Retinal pigment epithelial cell (primary cell): ENCODE results near the gene RAPGEF4.

Experiments
- DNase-seq: peaks from one replicate; pipeline ENCODE4 v3.0.0-alpha.2; 2010; ENCODE audit warnings: low read depth
- H3K4me3 ChIP-seq: 2 replicates; pipeline ENCODE4 v1.5.1; 2011; ENCODE audit warnings: mild to moderate bottlenecking, low read length, control low read depth, moderate library complexity
- TF ChIP-seq, protein P1 (sequence below): conservative IDR thresholded peaks from 2 replicates; pipeline ENCODE4 v1.5.1; 2011; ENCODE audit warnings: low read depth, low read length, control low read depth, inconsistent platforms

The RAPGEF4 gene

DNA sequence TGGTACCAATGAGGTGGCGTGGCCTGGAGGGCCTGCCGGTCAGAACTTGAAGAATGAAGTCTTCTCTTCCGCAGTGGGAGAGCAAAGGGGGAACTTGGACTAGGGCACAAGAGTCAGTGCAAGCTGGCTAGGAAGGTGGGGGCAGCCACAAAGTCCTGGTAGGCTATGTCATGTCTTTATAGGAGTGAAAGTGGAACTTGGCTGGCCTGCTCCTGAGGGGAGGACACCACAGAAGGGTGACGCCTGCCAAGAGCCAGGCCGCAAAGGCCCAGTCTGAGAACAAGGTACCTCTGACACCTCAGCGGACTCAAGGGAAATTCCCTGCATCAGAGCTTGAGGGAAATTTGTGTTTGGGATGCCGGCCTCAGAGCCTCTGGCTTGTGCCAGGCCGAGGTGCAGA, 307.8 kb downstream of the RAPGEF4 start:
- no peak for DNase-seq
- no peak overlapping the region for H3K4me3 ChIP-seq
- TF ChIP-seq, protein P1, sequence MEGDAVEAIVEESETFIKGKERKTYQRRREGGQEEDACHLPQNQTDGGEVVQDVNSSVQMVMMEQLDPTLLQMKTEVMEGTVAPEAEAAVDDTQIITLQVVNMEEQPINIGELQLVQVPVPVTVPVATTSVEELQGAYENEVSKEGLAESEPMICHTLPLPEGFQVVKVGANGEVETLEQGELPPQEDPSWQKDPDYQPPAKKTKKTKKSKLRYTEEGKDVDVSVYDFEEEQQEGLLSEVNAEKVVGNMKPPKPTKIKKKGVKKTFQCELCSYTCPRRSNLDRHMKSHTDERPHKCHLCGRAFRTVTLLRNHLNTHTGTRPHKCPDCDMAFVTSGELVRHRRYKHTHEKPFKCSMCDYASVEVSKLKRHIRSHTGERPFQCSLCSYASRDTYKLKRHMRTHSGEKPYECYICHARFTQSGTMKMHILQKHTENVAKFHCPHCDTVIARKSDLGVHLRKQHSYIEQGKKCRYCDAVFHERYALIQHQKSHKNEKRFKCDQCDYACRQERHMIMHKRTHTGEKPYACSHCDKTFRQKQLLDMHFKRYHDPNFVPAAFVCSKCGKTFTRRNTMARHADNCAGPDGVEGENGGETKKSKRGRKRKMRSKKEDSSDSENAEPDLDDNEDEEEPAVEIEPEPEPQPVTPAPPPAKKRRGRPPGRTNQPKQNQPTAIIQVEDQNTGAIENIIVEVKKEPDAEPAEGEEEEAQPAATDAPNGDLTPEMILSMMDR: no peak

DNA sequence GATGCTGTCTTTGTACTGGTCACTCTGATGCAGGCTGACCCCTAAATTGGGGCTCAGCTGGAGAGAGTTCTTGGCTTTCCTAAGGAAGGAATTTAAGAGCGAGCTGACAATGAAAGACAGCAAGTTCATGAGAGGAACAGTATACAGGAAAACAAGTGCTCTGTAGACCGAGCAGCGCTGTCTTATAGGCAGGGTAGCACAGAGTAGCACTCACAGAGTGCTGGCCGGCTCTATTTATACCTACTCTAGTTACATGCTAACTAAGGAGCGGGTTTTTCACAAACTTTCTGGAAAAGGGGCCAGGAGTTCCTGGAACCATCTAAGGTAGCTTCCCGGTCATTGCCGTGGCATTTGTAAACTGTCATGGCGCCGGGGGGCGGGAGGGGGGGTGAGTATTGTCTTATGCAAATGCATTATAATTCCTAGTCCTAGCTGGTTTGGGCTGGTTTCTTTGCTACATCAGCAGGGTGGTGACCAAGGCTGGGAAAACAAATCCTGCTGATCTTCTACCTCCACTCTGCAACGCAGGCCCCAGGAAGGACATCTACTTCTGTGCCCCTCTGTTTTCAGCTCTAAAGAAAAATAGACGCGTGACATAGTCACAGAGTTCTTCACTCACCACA, 308.4 kb downstream of the RAPGEF4 start:
- H3K4me3 ChIP-seq: no peak overlapping the region
- no peak for DNase-seq
- TF ChIP-seq, protein P1: no peak

DNA sequence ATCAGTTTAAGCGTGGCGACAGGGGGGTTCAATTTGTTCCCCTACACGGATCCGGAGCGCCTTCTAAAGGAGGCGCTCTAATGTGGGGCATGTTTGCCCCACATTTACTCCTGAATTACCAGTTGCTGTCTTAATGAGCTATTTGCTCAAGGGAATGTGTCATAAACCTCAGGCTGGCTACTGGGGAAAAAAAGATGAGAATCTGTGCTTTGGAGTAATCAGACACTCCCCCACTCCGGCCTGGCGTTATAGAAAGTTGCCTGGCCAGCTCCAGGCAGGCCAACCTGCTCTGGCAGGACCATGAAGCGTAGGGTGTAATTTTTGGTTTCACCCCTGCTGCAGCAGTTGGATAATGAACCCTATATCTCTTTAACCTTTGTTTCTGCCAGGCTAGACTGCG, 309.0 kb downstream of the RAPGEF4 start:
- no peak for DNase-seq
- TF ChIP-seq, protein P1: no peak
- no peak overlapping the region for H3K4me3 ChIP-seq

DNA sequence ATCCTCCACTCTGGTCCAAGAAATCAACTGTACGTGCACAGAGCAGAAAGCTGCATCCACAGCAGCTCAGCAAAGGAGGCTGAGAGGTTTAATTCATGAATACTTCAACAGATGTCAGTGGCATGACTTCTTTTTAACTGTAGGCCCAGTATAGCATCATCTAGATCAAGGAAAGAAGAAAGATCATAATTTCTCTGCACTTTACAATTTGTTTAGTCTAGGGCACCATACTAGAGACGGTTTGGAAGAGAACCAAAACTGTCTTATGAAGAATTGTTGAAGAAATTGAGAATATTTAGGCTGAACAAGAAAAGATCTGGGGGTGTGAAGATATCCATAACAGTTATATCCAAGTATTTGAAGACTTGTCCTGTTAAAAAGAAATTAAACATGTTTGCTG, 309.5 kb downstream of the RAPGEF4 start:
- TF ChIP-seq, protein P1: no peak
- H3K4me3 ChIP-seq: no peak overlapping the region
- DNase-seq: no peak

DNA sequence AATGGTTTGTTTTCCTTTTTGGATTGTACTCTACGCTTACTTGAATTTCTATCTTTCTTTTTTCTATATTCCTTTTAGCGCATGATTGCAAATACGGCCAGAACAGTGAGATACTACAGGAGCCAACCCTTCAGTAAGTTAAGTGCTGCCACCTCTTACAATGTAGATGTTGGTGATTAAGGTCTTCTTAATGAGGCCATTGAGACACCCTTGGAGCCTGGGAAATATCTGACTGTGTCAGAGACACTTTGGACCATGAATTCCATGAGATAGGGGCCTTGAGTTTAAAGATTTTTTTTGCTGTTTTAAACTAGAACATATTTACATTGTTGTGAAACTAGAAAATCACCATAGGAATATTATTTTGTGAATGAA, 312.9 kb downstream of the RAPGEF4 start:
- TF ChIP-seq, protein P1: no peak
- DNase-seq: peak; percentile 21
- H3K4me3 ChIP-seq: no peak overlapping the region

DNA sequence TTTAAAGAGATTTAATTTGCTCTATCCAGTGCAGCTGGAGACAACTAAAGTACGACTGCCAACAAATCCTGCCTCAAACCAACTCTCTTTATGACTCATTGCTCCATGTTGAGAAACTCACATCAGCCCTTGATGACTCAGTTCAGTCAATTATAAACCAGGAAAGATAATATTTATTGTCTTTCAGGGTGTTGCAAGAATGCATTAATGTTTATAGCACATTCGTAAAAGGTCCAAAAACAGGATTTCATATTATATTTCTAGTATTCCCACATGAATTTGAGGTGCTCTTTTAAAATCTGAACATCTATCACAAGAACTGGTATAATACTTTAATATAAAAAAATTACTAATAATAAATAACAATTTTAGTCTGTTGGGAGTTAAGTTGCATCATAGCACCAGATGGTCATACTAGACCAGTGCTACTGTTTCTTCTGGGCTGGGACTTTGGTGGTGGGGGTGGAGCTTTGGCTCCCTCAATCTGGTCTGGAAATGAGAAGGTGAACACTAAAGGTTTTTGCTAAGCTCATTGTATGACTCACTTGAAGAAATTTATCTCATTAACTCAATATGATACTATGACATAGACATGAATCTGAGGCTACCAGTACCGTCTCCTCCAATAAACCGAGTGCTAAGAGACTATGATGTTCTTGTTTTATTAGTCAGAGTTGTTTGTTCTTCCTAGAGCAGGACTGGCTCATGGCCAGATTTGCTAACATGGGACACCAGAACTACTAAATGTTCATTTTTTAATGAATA, 313.4 kb downstream of the RAPGEF4 start:
- H3K4me3 ChIP-seq: no peak overlapping the region
- TF ChIP-seq, protein P1: no peak
- peak; percentile 86 for DNase-seq

DNA sequence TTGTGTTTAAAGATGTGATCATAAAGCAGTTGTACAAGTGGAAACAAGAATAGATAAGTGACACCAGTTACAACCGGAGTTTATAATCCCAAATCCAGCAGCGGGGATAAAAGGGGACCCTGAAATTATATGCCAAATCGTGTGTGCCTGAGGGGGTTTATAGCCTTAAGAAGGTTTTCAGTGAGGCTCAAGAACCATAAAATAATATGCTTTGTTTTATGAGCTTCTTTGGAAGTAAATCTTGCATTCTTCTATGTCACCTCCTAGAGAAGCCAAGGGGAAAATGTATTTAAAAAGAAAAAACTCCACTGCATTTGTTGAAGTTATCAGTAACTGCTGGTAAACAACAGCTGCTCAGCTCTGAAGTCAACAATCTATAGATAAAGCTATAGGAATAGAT, 314.2 kb downstream of the RAPGEF4 start:
- TF ChIP-seq, protein P1: no peak
- no peak for DNase-seq
- H3K4me3 ChIP-seq: no peak overlapping the region
